HG03175 (cell line): Measurements from ENCODE around the gene FRRS1.
A peak's percentile ranks its signal among the peaks of the same experiment; 100 is the strongest.
"Not testable (repeated sequence)": the region's sequence is repeated elsewhere in the genome, so short reads cannot be mapped to it uniquely, and the experiment has no call there.

Experiments
- ATAC-seq: cut with Tn5 transposase; IDR thresholded peaks from one replicate; pipeline ENCODE4 v1.9.1; 2021; ENCODE audit warnings: mild to moderate bottlenecking, moderate library complexity; ENCODE audit not compliant: unreplicated experiment

Gene FRRS1, protein sequence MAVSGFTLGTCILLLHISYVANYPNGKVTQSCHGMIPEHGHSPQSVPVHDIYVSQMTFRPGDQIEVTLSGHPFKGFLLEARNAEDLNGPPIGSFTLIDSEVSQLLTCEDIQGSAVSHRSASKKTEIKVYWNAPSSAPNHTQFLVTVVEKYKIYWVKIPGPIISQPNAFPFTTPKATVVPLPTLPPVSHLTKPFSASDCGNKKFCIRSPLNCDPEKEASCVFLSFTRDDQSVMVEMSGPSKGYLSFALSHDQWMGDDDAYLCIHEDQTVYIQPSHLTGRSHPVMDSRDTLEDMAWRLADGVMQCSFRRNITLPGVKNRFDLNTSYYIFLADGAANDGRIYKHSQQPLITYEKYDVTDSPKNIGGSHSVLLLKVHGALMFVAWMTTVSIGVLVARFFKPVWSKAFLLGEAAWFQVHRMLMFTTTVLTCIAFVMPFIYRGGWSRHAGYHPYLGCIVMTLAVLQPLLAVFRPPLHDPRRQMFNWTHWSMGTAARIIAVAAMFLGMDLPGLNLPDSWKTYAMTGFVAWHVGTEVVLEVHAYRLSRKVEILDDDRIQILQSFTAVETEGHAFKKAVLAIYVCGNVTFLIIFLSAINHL

DNA sequence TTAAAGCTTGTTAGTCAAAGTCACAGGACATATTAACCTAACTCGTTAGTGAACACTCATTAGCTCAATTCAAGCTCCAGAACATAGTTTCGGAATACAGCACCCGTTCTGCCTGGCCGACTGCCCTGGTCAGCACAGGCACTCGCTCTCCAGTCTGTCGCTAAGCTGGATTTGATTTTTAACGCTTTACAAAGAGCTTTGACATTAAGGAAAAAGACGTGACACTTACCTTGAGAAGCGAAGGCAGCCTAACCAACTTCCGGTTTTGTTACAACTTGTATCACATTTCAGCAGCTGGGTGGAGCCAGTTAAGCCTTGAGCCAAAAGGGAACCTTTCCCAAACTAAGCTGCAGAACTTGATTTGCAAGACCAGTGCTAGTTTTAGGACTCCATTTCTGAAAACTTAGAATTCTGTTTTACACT lies at the start of gene FRRS1:
TSS of gene FRRS1 (minus strand) at position 258 of the 423 bp plus-strand sequence. CDS start 17,867 bp downstream, outside the sequence.
- peak; percentile 96 for ATAC-seq

DNA sequence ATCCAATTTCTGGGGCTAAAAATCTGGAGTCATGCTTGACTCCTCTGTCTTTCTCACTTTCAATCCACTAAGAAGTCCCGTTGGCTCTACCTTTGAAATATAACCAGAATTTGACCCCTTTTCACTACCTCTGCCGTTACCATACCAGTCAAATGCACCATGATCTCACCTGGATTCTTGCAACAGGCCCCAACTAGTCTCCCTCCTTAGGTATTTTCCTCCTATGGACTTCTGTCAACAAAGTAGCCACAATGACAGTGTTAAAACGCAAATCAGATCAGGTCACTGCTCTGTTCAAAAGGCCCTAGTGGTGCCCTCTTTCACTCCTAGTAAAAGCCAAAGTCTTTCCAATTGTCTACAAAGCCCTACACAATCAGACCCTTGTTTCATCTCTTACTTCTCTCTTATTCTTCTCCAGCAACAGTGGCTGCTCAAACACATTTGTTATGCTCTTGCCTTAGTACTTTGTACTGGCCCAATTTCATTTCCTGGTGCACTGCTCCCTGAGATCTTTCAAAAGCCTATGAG lies 48.0 kb upstream of the FRRS1 start:
- no peak for ATAC-seq

- ATAC-seq, result no peak
These were observed 45.3 kb upstream of the FRRS1 start for GRCh38 chr1:99811747-99812146.

DNA sequence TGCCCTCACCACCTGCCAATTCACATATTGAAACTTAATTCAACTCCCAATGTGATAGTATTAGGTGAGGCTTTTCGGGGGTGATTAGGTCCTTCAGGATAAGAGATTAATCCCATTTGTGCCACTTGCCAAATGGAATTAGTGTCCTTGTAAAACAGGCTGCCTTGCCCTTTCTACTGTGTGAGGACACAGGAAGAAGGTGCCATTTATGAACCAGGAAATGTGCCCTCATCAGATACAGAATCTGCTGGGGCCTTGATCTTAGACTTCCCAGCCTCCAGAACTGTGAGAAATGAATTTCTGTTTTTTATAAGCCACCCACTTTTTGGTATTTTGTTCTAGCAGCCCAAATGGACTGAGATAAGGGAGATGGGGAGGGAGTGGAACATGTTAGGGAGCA lies 44.6 kb upstream of the FRRS1 start:
- no peak for ATAC-seq

- peak; percentile 94 for ATAC-seq
These were observed 42.1 kb upstream of the FRRS1 start for GRCh38 chr1:99808391-99809115.

GRCh38 chr1:99806882-99807281 lies 40.4 kb upstream of the FRRS1 start:
- no peak for ATAC-seq

GRCh38 chr1:99801584-99801983 lies 35.1 kb upstream of the FRRS1 start:
- no peak for ATAC-seq

GRCh38 chr1:99793861-99794260 lies 27.4 kb upstream of the FRRS1 start:
- ATAC-seq, result not testable (repeated sequence)

DNA sequence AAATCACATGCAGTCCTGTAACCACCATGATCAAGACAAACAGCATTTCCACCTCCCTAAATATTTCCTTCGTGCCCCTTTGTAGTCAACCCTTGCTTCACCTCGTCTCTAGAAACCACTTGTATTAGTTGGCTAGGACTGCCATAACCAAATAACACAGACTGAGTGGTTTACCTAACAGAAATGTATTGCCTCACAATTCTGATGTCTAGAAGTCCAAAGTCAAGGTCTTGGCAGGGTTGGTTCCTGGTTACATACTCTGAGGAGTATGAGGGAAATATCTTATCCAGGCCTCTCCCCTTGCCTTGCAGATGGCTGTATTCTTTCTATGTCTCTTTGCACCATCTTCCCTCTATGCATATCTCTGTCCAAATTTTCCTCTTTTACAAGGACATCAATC lies 23.3 kb upstream of the FRRS1 start:
- ATAC-seq, result no peak

DNA sequence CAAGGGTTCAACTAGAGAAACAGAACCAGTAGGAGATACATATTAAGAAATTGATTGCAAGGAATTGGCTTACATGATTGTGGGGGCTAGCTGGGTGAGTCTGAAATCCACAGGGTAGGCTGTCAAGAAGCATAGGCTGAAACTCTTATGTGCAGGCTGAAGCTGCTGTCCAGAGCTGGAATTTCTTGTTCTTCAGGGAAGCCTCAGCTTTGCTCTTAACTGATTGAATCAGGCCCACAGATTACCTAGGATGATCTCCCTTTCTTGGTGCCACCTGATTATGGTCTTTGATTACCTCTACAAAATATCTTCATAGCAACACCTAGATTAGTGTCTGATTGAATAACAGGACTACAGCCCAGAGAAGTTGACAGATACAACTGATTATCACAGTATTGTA lies 22.5 kb upstream of the FRRS1 start:
- no peak for ATAC-seq

GRCh38 chr1:99786751-99787501 lies 20.5 kb upstream of the FRRS1 start:
- ATAC-seq, result peak; percentile 76

DNA sequence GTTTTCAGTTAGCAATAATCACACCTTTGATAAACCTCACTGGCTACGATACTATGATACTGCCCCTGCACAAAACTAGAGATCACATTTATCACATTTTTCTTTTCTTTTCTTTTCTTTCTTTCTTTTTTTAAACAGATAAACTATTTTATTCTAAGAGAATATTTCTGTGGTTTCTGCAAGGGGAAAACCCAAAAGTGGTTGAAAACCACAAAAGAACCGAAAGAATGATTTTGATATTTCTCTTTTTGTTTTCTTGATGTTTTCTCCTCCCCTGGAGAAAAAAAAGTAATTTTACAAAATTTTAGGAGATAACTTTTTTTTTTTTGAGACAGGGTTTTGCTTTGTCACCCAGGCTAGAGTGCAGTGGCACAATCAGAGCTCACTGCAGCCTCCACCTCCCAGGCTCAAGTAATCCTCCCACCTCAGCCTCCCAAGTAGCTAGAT lies 18.4 kb upstream of the FRRS1 start:
- ATAC-seq, result no peak

DNA sequence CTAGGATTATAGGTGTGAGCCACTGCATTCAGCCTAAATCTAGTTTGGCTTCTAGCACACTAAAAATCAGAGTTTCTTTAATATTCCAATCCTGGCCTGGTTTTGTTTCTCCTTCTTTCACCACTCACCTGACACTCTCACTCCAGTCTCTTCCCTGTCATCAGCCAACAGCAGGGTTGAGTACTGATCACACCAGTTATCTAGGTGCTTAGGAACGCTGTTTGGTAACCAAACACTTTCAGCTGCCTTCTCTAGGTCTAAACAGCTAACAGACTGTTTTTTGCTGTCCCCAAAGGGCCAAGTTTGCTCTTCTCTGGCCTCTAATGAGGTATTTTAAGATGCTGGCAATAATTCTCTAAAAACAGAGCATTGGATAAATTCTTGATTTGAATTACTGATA lies 17.7 kb upstream of the FRRS1 start:
- ATAC-seq, result no peak

DNA sequence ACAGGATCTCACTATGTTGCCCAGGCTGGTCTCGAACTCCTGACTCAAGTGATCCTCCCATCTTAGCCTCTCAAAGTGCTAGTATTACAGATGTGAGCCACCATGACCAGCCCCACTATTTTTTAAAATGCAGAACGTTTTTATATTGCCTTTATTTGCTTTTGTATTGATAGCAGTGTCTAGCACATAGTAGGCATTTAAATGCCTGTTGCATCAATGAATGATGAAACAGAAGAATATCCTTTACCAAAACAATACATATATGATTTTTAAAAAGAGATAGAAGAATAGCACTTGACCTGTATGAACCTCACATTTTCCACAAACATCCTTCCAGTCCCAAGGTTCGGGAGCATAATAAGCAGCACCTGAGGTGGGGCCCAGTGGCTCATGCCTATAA lies 16.5 kb upstream of the FRRS1 start:
- ATAC-seq, result no peak

DNA sequence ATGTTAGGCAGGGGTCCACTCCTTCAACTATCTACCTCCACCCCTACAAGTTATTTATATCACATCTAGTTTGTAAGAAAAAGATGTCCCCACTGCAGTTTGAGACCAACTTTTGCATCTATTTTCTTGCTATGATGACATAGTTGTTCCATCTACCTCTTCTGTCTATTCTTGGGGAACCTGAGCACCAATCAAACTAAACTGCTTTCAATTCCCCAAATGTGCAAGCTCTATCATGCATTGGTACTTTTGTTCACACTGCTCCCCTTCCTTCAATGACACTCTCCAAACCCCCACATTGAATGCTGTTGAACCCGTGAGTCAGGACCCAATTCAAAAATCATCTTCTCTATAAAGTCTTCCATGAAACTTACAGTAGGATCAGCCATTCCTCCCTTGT lies 16.0 kb upstream of the FRRS1 start:
- ATAC-seq, result no peak

DNA sequence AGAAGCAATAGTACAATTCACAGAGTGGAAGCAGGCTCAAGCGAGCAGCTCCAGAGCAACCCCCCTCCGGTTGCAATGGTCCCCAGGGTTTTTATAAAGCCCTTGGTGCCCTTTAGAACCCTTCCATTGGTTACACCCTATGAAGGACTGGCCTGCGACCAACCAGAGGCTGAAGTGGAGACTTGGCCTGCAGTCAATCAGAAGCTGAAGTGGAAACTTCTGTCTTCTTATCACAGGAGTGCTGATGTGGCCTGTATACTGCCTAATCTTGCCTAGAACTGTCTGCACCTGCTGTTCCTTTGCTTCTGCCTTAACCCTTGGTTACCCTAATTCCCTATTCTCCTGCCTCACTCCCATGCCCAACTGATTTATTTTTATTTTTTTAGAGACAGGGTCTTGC lies 15.4 kb upstream of the FRRS1 start:
- ATAC-seq, result no peak

DNA sequence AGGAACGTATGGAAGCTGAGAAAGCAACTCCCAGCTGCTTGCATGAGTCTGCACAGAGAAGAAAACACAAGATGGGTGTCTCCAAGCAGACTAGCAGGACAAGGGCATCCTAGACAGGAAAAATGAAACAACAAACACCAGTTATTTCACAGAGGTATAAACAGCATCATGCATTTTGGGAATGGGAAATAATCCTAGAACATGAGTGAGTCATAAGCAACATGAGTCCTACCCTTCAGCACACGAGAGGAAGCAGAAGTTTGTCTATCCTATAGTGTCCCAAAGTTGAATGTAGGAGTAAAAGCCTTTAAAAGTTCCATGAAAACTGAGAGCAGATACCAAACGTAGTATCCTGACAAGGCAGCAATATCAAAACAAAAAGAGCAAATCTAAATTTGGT lies 11.3 kb upstream of the FRRS1 start:
- no peak for ATAC-seq

GRCh38 chr1:99776120-99776519 lies 9.7 kb upstream of the FRRS1 start:
- ATAC-seq, result no peak

- ATAC-seq, result no peak
These were observed 6.4 kb upstream of the FRRS1 start for GRCh38 chr1:99772809-99773208.

- no peak for ATAC-seq
These were observed 5.1 kb upstream of the FRRS1 start for GRCh38 chr1:99771513-99771918.
